Inflammatory macrophage treated with lipopolysaccharide for 1 hour (primary cell): ENCODE measurements around the gene UCP1.
"Not testable (repeated sequence)": the region's sequence is repeated elsewhere in the genome, so short reads cannot be mapped to it uniquely, and the experiment has no call there.

Experiments
- DNase-seq, 2 donors: peaks; one replicate each; pipeline ENCODE4 v3.0.0-alpha.2; 2020 to 2022

Gene UCP1

DNA sequence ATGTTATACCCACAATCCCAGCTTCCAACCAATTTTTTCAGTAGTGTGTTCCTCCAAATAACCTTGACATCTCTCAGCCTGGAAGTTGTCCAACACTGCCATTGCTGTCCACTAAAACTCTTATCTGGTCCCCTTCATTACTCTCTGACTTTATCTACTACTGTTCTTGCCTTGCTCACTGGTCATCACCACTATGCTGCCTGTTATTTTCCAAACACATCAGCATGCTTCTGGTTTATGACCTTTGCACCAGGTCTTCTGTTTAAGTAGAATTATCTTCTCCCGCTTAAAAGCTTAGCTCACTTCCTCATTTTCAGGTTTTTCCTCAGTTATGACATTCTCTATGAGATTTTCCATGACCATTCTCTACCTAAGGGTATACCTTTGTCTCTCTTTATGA lies 39.3 kb downstream of the UCP1 start:
- peak in 1 of 2 donors; percentile 2 for DNase-seq

DNA sequence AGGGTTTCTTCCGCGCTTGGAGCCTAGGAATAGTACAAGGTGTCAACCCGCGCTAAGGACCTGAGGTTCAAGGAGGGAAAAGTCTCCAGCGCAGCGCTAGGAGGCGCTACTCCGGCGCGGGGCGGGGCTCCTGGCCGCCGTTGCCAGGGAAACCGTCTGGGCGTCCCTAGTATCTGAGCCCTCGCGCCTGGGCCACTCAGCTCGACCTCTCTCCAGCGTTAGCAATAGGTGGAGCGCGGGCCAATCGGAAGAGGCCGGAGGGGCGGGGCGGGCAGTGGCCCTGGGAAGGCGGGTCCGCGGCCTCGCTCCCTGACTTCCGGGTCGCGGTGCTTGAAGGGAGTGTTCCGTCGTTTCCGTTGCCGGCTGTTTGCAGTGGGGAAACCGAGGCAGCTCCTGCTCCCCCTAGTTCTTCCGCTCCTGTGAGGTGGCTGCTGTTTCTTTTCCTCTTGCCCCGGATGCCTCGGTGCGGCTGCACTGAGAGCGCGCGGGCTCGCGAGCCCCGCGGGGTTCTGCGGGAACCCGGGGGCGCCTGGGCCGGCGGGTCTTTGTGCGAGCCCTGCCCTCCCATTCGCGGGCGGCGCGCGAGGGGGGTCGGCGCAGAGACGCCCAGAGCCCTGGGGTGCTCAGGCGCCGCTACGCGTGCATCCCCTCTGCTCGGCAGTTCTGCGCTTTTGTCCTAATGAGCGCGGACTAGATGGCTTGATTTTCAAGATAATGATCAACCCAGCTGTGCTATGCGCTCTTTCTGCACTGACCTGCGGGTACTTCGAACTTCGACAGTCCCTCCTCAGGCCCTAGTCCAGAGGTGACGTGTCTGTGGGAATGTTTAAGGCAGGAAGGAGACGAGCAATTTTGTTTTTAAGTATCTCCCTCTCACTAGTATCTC lies 44.7 kb downstream of the UCP1 start, which contains the start of gene ELMOD2:
ELMOD2 (plus strand) TSS at position 312 of the 886 bp plus-strand sequence. CDS start 1,261 bp downstream, outside the sequence.
- DNase-seq, result peak; percentile 97 to 98

DNA sequence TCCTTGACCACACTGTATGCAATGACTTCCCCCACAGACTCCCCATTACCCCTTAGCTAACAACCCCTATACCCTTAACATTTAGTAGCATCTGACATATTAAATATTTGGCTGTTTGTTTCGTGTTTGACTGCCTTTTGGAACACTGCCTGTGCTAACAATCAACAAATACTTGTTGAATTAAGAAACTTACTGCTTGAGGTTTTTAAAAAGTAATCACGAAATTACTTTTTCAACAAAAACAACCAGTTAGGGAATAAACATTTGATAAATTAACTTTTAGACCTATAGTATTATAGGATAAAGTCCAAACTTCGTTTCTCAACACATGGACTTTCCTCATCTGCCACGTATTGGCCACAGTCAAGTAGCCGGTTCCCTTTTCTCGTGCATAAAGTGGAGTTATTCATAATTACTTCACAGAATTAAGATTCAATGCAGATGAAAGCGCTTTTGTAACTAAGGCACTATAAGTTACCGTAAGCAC lies 45.3 kb downstream of the UCP1 start:
- peak in 1 of 2 donors; percentile 79 for DNase-seq

DNA sequence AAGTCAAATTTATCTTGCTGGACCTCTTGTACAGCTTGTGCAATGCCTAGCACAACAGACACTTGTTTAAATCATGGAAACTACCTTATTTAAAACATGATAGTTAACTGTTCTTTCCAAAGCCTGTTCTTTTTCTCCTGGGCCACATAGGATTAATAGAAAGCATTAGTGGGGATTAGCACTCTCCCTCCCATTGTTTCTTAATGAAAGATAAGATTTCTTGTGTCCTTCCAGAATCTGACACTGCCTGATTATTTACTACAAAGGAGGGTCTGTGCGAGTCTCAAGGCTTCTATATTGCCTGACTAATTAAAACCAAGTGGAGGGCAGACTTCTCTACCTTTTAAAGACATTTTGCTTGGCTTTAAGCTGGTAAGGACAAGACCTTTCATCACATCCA lies 53.3 kb downstream of the UCP1 start:
- no peak for DNase-seq

DNA sequence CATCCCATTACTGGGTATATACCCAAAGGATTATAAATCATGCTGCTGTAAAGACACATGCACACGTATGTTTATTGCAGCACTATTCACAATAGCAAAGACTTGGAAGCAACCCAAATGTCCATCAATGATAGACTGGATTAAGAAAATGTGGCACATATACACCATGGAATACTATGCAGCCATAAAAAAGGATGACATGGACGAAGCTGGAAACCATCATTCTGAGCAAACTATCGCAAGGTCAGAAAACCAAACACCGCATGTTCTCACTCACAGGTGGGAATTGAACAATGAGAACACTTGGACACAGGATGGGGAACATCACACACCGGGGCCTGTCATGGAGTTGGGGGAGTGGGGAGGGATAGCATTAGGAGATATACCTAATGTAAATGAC lies 55.0 kb downstream of the UCP1 start:
- not testable (repeated sequence) for DNase-seq
